ENCODE measurements around the gene OAS3.
A peak's percentile ranks its signal among the peaks of the same experiment; 100 is the strongest.

The OAS3 gene

GRCh38 chr12:112989806-112990205 is 51.5 kb downstream of the OAS3 start (continued):
- TF ChIP-seq ZNF561 (tag by site-specific recombination; IDR thresholded peaks at IDR 0.05; ENCODE audit: borderline replicate concordance) (no peak), ZBTB48 (tag by site-specific recombination; IDR thresholded peaks at IDR 0.05) (no peak)

GRCh38 chr12:112992541-112993398 is 54.5 kb downstream of the OAS3 start:
- no peak overlapping the region for H3K4me3 ChIP-seq (ENCODE audit: low read depth, low read length)
- ChIA-PET CTCF (interaction anchor here (0.5 to 3.3 kb wide), 50 partner anchors 9 to 1980 kb away, joined by 3 to 35 read pairs (median 4); partner anchors contain the start of genes CFAP73, OAS1 and OAS2), POLR2A (no interaction called here)
- no peak overlapping the region for H3K27ac ChIP-seq (ENCODE audit: extremely low read depth, low read depth, low read length)
- no peaks in the 10 kb centered on the region for H3K36me3 ChIP-seq (ENCODE audit: control insufficient read depth in 2 of 2, insufficient read depth in 1 of 2, low read length in 2 of 2)
- H3K4me1 ChIP-seq (ENCODE audit: control insufficient read depth, insufficient read depth, low read length): no peaks in the 10 kb centered on the region
- TF ChIP-seq CTCF (tag by site-specific recombination; IDR thresholded peaks at IDR 0.05): peak; percentile 65
- no peak for TF ChIP-seq ZNF514 (tag by site-specific recombination; IDR thresholded peaks at IDR 0.05)
- TF ChIP-seq ZNF654 (tag by site-specific recombination; IDR thresholded peaks at IDR 0.05; ENCODE audit: low read depth): peak; percentile 84
- H3K9me3 ChIP-seq (ENCODE audit: control insufficient read depth, insufficient read depth, low read depth, low read length): no peaks in the 10 kb centered on the region

GRCh38 chr12:112995008-112995407 is 56.7 kb downstream of the OAS3 start:
- Histone ChIP-seq H3K4me3 (ENCODE audit: low read depth, low read length) (no peak overlapping the region), H3K4me1 (ENCODE audit: control insufficient read depth, insufficient read depth, low read length) (no peaks in the 10 kb centered on the region), H3K9me3 (ENCODE audit: control insufficient read depth, insufficient read depth, low read depth, low read length) (no peaks in the 10 kb centered on the region), H3K36me3 (ENCODE audit: control insufficient read depth in 2 of 2, insufficient read depth in 1 of 2, low read length in 2 of 2) (no peaks in the 10 kb centered on the region), H3K27ac (ENCODE audit: extremely low read depth, low read depth, low read length) (no peak overlapping the region)
- TF ChIP-seq ZNF704 (tag by site-specific recombination; IDR thresholded peaks at IDR 0.05): no peak
- no peak for TF ChIP-seq WT1 (tag by site-specific recombination; IDR thresholded peaks at IDR 0.05)
- no peak for TF ChIP-seq ZNF394 (tag by site-specific recombination; IDR thresholded peaks at IDR 0.05; ENCODE audit: borderline replicate concordance)
- no peak for TF ChIP-seq ZNF26 (tag by site-specific recombination; IDR thresholded peaks at IDR 0.05)
- TF ChIP-seq ZSCAN23 (tag by site-specific recombination; IDR thresholded peaks at IDR 0.05): no peak
- TF ChIP-seq ZBTB21 (tag by site-specific recombination; IDR thresholded peaks at IDR 0.05): no peak
- TF ChIP-seq TCF7L2 (IDR thresholded peaks at IDR 0.05; ENCODE audit: borderline replicate concordance, low read depth, low read length): no peak
- no peak for TF ChIP-seq ZNF639 (tag by site-specific recombination; IDR thresholded peaks at IDR 0.05)
- TF ChIP-seq KLF17 (tag by site-specific recombination; IDR thresholded peaks at IDR 0.05): no peak
- no peak for TF ChIP-seq REPIN1 (tag by site-specific recombination; IDR thresholded peaks at IDR 0.05; ENCODE audit: low read depth)
- TF ChIP-seq ZNF140 (tag by site-specific recombination; IDR thresholded peaks at IDR 0.05): no peak
- TF ChIP-seq FEZF1 (tag by site-specific recombination; IDR thresholded peaks at IDR 0.05): no peak
- no peak for TF ChIP-seq ZNF292 (tag by site-specific recombination; IDR thresholded peaks at IDR 0.05; ENCODE audit: borderline replicate concordance, low read depth)
- no peak for TF ChIP-seq SCRT2 (tag by site-specific recombination; IDR thresholded peaks at IDR 0.05)
- no peak for TF ChIP-seq ZNF157 (tag by site-specific recombination; IDR thresholded peaks at IDR 0.05)
- no peak for TF ChIP-seq ZNF580 (tag by site-specific recombination; IDR thresholded peaks at IDR 0.05)
- no peak for TF ChIP-seq ZNF37A (tag by site-specific recombination; IDR thresholded peaks at IDR 0.05)
- CTCF ChIA-PET: interaction anchor here (0.6 to 3.3 kb wide), 3 partner anchors 34 to 180 kb away, joined by 3 to 26 read pairs (median 3); no protein-coding TSS in a partner anchor
- POLR2A ChIA-PET: no interaction called here
